Measurements from ENCODE around the gene PTPRR.

PTPRR gene

DNA sequence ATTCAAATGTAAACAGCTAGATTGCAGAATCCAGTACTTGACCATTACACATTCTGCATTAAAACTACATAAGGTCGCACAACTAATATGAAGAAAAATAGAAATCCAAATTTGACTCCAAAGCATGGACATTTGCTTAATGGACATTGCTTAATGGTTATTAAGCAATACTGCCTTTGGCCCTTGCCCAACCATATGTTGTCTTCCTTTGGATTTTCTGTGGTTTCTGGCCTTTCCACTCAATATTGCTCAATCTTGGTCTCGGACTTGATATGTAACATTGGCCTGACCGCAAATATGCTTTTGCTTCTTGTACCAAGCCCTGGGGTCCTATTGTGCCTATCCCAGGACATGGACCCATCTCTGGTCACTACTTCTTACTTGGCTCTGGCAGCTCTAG lies 67.2 kb downstream of the PTPRR start:
- H3K4me3 ChIP-seq (ENCODE audit: low read length) = no peak overlapping the region
- no CpG with 5 or more reads among the region's 3 CpGs for WGBS (ENCODE audit: extremely low coverage, insufficient coverage, low lambda C conversion rate)

DNA sequence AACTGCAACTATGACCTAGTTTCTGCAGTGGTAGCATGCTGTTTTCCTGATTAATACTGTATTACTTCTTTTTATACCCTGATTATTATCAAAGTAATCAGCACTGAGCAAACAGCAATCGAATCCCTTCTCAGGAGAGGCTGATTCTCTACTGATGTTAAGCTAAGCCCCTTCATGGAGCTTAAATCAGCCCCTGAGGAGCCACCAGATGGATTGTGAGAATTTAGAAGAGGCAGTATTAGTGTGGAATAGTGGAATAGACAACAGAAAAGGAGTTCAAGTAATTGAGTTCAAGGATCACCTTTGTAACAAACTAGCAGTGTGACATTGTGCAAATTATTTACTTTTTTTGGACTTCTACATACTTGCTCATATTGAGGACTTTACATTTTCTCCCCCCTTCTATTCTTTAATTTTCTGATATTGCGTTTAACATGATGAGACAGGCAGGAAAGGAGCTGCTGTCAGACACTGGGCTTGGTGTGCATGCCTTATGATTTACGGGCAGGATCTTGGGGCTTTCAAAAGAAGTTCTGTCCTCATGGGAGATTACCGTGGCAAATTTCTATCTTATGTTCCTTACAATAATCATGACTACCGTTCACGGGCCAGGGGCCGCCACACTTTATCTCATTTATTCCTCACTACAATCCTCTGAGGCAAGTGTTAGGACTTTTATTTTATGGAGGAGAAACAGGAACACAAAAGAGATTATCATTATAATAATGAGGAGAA lies 68.0 kb downstream of the PTPRR start:
- Histone ChIP-seq H3K36me3 (ENCODE audit: control insufficient read depth, insufficient read depth, low read length) (no peaks in the 10 kb centered on the region), H3K27ac (ENCODE audit: low read depth, low read length) (no peak overlapping the region), H3K9ac (ENCODE audit: low read length) (no peak overlapping the region), H3K18ac (ENCODE audit: low read length) (no peak overlapping the region), H4K8ac (ENCODE audit: low read depth, low read length) (no peak overlapping the region), H3K27me3 (ENCODE audit: insufficient read depth, low read length, poor library complexity) (no peaks in the 10 kb centered on the region), H3K23ac (ENCODE audit: low read length) (no peak overlapping the region), H2BK15ac (replicated peaks; ENCODE audit: low read depth) (no peak overlapping the region), H2BK120ac (ENCODE audit: low read depth, low read length) (no peak overlapping the region), H3K4me1 (ENCODE audit: control insufficient read depth, low read depth, low read length) (no peaks in the 10 kb centered on the region), H2BK5ac (ENCODE audit: low read length) (no peak overlapping the region), H4K5ac (ENCODE audit: low read length) (no peak overlapping the region), H3K79me1 (ENCODE audit: low read length) (no peaks in the 10 kb centered on the region), H3K4me3 (ENCODE audit: low read length) (no peak overlapping the region), H3K79me2 (ENCODE audit: control insufficient read depth, insufficient read depth, low read length) (no peaks in the 10 kb centered on the region), H3K56ac (ENCODE audit: low read length) (no peak overlapping the region), H3K4me2 (ENCODE audit: low read length) (no peak overlapping the region), H2AK5ac (ENCODE audit: low read length) (no peak overlapping the region), H3K4ac (ENCODE audit: low read depth, low read length) (no peak overlapping the region)
- DNase-seq = no peak
- WGBS (ENCODE audit: extremely low coverage, insufficient coverage, low lambda C conversion rate) = no CpG with 5 or more reads among the region's 7 CpGs

More for the DNA sequence above, 67.2 kb downstream of the PTPRR start:
- no peak overlapping the region for H3K9ac ChIP-seq (ENCODE audit: low read length)
- H2BK120ac ChIP-seq (ENCODE audit: low read depth, low read length) = no peak overlapping the region
- H2BK15ac ChIP-seq (replicated peaks; ENCODE audit: low read depth) = no peak overlapping the region
- H3K4me1 ChIP-seq (ENCODE audit: control insufficient read depth, low read depth, low read length) = no peaks in the 10 kb centered on the region
- no peaks in the 10 kb centered on the region for H3K79me1 ChIP-seq (ENCODE audit: low read length)
- H2AK5ac ChIP-seq (ENCODE audit: low read length) = no peak overlapping the region
- H3K56ac ChIP-seq (ENCODE audit: low read length) = no peak overlapping the region
- H3K23ac ChIP-seq (ENCODE audit: low read length) = no peak overlapping the region
- H3K36me3 ChIP-seq (ENCODE audit: control insufficient read depth, insufficient read depth, low read length) = no peaks in the 10 kb centered on the region
- H4K8ac ChIP-seq (ENCODE audit: low read depth, low read length) = no peak overlapping the region
- H3K4ac ChIP-seq (ENCODE audit: low read depth, low read length) = no peak overlapping the region
- no peak for DNase-seq
- H3K27me3 ChIP-seq (ENCODE audit: insufficient read depth, low read length, poor library complexity) = no peaks in the 10 kb centered on the region
- H4K5ac ChIP-seq (ENCODE audit: low read length) = no peak overlapping the region
- H2BK5ac ChIP-seq (ENCODE audit: low read length) = no peak overlapping the region
- no peaks in the 10 kb centered on the region for H3K79me2 ChIP-seq (ENCODE audit: control insufficient read depth, insufficient read depth, low read length)
- H3K27ac ChIP-seq (ENCODE audit: low read depth, low read length) = no peak overlapping the region
- no peak overlapping the region for H3K4me2 ChIP-seq (ENCODE audit: low read length)
- H3K18ac ChIP-seq (ENCODE audit: low read length) = no peak overlapping the region

DNA sequence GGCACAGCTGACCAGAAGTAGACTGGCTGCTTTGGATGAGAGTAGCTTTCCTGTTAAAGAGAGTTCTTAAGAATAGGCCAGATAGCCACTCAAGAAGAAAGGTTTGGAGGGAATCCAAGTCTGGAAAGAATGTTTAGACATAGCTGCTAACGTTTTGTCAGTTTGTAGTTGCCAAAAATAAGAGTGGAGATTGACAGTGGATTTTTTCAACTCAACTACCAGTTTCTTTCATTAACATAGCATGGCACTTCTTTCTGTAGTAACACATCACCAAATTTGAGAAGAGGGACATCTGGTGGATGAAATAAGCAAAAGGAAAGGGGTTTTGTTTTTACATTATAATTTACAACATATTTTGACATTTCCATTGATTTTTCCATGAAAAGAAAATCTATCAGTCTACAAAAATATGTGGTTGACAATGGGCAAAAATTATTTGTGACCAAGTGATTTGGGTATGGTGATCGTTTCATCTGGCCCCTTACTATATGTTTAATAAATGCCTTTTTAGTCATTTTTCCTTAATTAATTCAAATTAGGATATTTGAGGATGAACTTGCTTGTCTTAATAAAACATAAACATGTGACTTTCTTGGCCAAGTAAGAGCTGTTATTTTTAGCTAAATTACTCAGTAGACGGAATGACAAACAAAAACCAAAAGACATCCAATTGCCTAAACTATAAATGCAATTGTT lies 71.1 kb downstream of the PTPRR start:
- no CpG with 5 or more reads among the region's 3 CpGs for WGBS (ENCODE audit: extremely low coverage, insufficient coverage, low lambda C conversion rate)

DNA sequence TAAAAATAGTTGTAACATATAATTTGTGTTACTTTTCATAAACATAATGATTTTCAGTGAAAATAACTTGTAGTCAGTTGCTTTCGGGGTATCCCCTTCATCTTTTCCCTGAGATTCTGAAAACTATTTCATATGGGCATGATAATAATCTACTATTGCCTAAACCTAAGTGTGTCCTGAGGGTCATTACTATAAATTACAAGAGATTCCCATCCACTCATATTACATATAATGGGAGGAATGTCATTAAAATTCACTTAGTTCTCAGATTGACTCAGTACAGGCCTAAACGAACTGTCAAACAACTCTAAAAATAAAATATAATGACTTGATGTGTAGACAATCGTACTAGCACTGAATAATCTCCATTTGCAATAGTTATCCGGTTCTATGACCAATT lies 72.7 kb downstream of the PTPRR start:
- no CpG with 5 or more reads among the region's 4 CpGs for WGBS (ENCODE audit: extremely low coverage, insufficient coverage, low lambda C conversion rate)
- Histone ChIP-seq H4K5ac (ENCODE audit: low read length) (no peak overlapping the region), H3K56ac (ENCODE audit: low read length) (no peak overlapping the region)

More for the DNA sequence above, 71.1 kb downstream of the PTPRR start:
- no peak overlapping the region for H2BK5ac ChIP-seq (ENCODE audit: low read length)
- H3K18ac ChIP-seq (ENCODE audit: low read length) = no peak overlapping the region
- DNase-seq = peak; percentile 32
- H3K27ac ChIP-seq (ENCODE audit: low read depth, low read length) = no peak overlapping the region
- H3K79me2 ChIP-seq (ENCODE audit: control insufficient read depth, insufficient read depth, low read length) = no peaks in the 10 kb centered on the region
- no peaks in the 10 kb centered on the region for H3K27me3 ChIP-seq (ENCODE audit: insufficient read depth, low read length, poor library complexity)
- H2BK120ac ChIP-seq (ENCODE audit: low read depth, low read length) = no peak overlapping the region
- no peak overlapping the region for H4K8ac ChIP-seq (ENCODE audit: low read depth, low read length)
- H4K5ac ChIP-seq (ENCODE audit: low read length) = no peak overlapping the region
- H3K56ac ChIP-seq (ENCODE audit: low read length) = no peak overlapping the region
- no peaks in the 10 kb centered on the region for H3K36me3 ChIP-seq (ENCODE audit: control insufficient read depth, insufficient read depth, low read length)
- H3K4me3 ChIP-seq (ENCODE audit: low read length) = no peak overlapping the region
- H3K4ac ChIP-seq (ENCODE audit: low read depth, low read length) = no peak overlapping the region
- H3K9ac ChIP-seq (ENCODE audit: low read length) = no peak overlapping the region
- no peak overlapping the region for H3K23ac ChIP-seq (ENCODE audit: low read length)
- no peak overlapping the region for H3K4me2 ChIP-seq (ENCODE audit: low read length)
- H2AK5ac ChIP-seq (ENCODE audit: low read length) = no peak overlapping the region
- H3K79me1 ChIP-seq (ENCODE audit: low read length) = no peaks in the 10 kb centered on the region
- H2BK15ac ChIP-seq (replicated peaks; ENCODE audit: low read depth) = no peak overlapping the region
- no peaks in the 10 kb centered on the region for H3K4me1 ChIP-seq (ENCODE audit: control insufficient read depth, low read depth, low read length)

DNA sequence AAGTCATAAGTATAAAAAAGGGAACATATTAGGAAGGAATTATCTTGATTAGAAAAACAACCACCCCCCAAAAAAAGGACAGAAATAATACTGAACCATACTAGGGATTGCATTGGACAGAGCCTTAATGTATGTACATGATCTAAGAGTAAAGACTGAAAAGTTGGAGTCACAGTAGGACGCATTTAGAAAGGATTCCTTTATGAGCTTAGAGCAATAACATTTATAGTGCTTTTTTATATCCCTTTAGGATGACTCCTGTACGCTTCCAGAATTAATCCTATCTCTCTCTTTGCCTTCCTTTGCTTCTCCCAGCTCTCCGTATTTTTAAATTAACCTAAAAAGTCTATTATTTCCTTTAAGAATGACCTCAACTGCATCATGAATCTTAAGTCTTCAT lies 75.3 kb downstream of the PTPRR start:
- no peak overlapping the region for H3K23ac ChIP-seq (ENCODE audit: low read length)

More for the DNA sequence above, 72.7 kb downstream of the PTPRR start:
- H3K27me3 ChIP-seq (ENCODE audit: insufficient read depth, low read length, poor library complexity) = no peaks in the 10 kb centered on the region
- H2BK5ac ChIP-seq (ENCODE audit: low read length) = no peak overlapping the region
- H3K23ac ChIP-seq (ENCODE audit: low read length) = no peak overlapping the region
- DNase-seq = no peak
- no peak overlapping the region for H2AK5ac ChIP-seq (ENCODE audit: low read length)
- no peak overlapping the region for H2BK120ac ChIP-seq (ENCODE audit: low read depth, low read length)
- no peak overlapping the region for H3K4me3 ChIP-seq (ENCODE audit: low read length)
- no peak overlapping the region for H3K27ac ChIP-seq (ENCODE audit: low read depth, low read length)
- no peaks in the 10 kb centered on the region for H3K4me1 ChIP-seq (ENCODE audit: control insufficient read depth, low read depth, low read length)
- no peak overlapping the region for H4K8ac ChIP-seq (ENCODE audit: low read depth, low read length)
- no peaks in the 10 kb centered on the region for H3K79me1 ChIP-seq (ENCODE audit: low read length)
- H3K79me2 ChIP-seq (ENCODE audit: control insufficient read depth, insufficient read depth, low read length) = no peaks in the 10 kb centered on the region
- no peak overlapping the region for H2BK15ac ChIP-seq (replicated peaks; ENCODE audit: low read depth)
- H3K4ac ChIP-seq (ENCODE audit: low read depth, low read length) = no peak overlapping the region
- no peaks in the 10 kb centered on the region for H3K36me3 ChIP-seq (ENCODE audit: control insufficient read depth, insufficient read depth, low read length)
- no peak overlapping the region for H3K18ac ChIP-seq (ENCODE audit: low read length)
- no peak overlapping the region for H3K4me2 ChIP-seq (ENCODE audit: low read length)
- no peak overlapping the region for H3K9ac ChIP-seq (ENCODE audit: low read length)

More for the DNA sequence above, 75.3 kb downstream of the PTPRR start:
- Histone ChIP-seq H3K79me2 (ENCODE audit: control insufficient read depth, insufficient read depth, low read length) (no peaks in the 10 kb centered on the region), H2BK5ac (ENCODE audit: low read length) (no peak overlapping the region), H3K79me1 (ENCODE audit: low read length) (no peaks in the 10 kb centered on the region), H3K56ac (ENCODE audit: low read length) (no peak overlapping the region), H2BK15ac (replicated peaks; ENCODE audit: low read depth) (no peak overlapping the region), H4K5ac (ENCODE audit: low read length) (no peak overlapping the region), H3K4me1 (ENCODE audit: control insufficient read depth, low read depth, low read length) (no peaks in the 10 kb centered on the region), H3K27me3 (ENCODE audit: insufficient read depth, low read length, poor library complexity) (no peaks in the 10 kb centered on the region), H3K27ac (ENCODE audit: low read depth, low read length) (no peak overlapping the region), H3K36me3 (ENCODE audit: control insufficient read depth, insufficient read depth, low read length) (no peaks in the 10 kb centered on the region), H3K9ac (ENCODE audit: low read length) (no peak overlapping the region), H3K18ac (ENCODE audit: low read length) (no peak overlapping the region), H3K4me2 (ENCODE audit: low read length) (no peak overlapping the region), H3K4ac (ENCODE audit: low read depth, low read length) (no peak overlapping the region), H2AK5ac (ENCODE audit: low read length) (no peak overlapping the region), H4K8ac (ENCODE audit: low read depth, low read length) (no peak overlapping the region), H3K4me3 (ENCODE audit: low read length) (no peak overlapping the region), H2BK120ac (ENCODE audit: low read depth, low read length) (no peak overlapping the region)
- WGBS (ENCODE audit: extremely low coverage, insufficient coverage, low lambda C conversion rate) = no CpG with 5 or more reads among the region's 3 CpGs
- DNase-seq = no peak

Data from mesendoderm (in vitro differentiated cells).